Measurements from ENCODE around the gene SLC25A47.
"Not testable (repeated sequence)": the region's sequence is repeated elsewhere in the genome, so short reads cannot be mapped to it uniquely, and the experiment has no call there.

Gene SLC25A47

DNA sequence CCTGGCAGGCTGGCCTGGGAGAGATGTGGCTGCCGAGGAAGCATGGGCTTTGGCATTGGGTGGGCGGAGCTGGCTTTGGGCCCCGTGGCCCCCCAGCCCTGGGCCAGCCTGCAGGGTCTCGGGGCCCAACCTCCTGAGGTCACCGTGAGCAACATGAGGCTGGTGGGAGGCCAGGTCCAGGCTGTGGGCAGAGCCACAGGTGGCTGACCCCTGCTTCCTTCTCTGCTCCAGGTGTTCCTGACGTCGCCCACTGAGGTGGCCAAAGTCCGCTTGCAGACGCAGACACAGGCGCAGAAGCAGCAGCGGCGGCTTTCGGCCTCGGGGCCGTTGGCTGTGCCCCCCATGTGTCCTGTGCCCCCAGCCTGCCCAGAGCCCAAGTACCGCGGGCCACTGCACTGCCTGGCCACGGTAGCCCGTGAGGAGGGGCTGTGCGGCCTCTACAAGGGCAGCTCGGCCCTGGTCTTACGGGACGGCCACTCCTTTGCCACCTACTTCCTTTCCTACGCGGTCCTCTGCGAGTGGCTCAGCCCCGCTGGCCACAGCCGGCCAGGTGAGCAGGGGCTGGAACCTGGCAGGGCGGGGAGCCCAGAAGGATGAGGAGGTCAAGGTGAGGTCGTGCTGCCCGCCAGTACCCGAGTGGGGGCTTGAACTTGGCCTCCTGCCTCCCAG lies 5.5 kb downstream of the SLC25A47 start:
- DNase-seq = no peak

DNA sequence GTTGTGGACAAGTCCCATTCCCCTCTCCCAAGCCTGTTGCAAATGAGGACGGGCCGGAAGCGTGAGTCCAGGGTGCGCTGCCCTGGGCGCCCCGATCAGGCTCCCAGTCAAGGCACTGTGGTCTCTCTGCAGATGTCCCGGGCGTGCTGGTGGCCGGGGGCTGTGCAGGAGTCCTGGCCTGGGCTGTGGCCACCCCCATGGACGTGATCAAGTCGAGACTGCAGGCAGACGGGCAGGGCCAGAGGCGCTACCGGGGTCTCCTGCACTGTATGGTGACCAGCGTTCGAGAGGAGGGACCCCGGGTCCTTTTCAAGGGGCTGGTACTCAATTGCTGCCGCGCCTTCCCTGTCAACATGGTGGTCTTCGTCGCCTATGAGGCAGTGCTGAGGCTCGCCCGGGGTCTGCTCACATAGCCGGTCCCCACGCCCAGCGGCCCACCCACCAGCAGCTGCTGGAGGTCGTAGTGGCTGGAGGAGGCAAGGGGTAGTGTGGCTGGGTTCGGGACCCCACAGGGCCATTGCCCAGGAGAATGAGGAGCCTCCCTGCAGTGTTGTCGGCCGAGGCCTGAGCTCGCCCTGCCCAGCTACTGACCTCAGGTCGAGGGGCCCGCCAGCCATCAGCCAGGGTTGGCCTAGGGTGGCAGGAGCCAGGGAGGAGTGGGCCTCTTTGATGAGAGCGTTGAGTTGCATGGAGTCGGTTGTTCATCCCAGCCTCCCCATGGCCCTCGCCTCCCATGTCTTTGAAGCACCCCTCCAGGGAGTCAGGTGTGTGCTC lies 6.3 kb downstream of the SLC25A47 start:
- DNase-seq = no peak

- no peak for DNase-seq
Observed at GRCh38 chr14:100330007-100330344, 6.8 kb downstream of the SLC25A47 start.

DNA sequence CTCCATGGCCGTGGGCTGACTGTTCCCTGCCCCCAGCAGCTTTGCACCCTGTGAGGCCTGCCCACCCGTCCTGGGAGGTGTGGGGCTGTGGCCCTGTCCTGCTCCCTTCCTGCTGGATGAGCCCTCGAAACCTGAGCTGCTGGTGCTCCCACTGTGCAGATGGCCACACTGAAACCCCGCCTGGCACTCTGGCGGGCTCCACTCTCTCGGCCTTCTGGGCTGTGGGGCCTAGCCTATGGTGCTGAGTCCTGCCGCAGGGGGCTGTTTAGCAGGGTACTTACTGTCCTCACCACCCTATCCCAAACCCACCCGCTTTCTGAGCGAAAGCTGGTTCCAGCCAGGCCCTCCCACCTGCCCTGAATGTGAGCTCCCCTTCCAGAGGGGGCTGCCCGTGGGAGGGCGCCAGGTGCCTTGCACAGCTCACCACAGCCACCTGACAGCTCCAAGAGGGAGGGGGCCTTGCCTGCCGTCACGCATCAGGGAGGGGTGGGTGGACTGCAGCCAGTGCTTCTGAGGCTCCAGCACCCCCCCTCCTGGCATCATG lies 7.3 kb downstream of the SLC25A47 start:
- no peak for DNase-seq

DNA sequence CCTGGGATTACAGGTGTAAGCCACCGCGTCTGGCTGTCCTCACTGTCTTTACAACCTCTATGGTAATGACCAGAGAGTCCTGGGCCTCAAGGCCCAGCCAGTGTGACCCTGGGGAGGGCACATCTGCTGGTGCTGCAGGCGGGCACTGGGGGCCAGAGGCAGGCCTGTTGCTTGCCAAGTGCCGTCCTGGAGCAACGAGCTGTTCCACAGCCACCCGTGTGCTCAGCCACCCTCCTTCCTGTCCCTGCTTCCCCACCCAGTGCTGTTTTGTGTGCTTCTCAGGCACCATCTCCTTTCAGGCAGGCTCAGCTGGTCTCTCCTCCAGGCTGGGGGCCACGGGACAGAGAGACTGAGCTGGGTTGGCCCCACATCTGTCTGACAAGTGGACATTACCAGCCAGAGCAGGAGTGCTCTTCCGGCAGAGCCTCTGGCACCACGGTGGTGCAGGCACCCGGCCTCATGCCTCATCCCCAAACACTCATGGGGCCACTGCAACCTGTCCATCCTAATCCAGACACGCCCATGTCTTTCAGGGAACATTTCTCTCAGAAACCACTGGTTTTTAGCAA lies 9.0 kb downstream of the SLC25A47 start:
- no peak for DNase-seq

- no peak for DNase-seq
Observed at GRCh38 chr14:100332797-100333196, 9.7 kb downstream of the SLC25A47 start.

DNA sequence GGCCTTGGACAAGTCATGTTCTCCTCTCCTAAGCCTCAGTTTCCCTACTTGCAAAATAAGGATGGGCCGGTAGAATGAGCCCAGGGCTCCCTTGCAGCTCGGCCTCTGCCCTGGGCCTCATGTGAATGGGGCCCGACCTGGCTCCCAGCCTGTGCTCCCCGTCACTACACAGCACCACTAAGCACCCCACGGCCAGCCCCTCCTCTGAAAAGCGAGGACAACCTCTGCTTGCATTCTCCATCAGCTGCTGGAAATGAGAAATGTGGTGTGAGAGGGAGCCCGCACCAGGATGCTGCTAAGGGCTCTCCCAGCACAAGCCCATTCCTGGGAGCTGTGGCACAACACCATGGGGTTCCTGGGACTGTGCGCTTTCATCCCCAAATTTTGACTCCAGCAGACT lies 10.2 kb downstream of the SLC25A47 start:
- DNase-seq = no peak

GRCh38 chr14:100333827-100334226 lies 10.7 kb downstream of the SLC25A47 start:
- no peak for DNase-seq

- DNase-seq = no peak
Observed at GRCh38 chr14:100334904-100335303, 11.8 kb downstream of the SLC25A47 start.

DNA sequence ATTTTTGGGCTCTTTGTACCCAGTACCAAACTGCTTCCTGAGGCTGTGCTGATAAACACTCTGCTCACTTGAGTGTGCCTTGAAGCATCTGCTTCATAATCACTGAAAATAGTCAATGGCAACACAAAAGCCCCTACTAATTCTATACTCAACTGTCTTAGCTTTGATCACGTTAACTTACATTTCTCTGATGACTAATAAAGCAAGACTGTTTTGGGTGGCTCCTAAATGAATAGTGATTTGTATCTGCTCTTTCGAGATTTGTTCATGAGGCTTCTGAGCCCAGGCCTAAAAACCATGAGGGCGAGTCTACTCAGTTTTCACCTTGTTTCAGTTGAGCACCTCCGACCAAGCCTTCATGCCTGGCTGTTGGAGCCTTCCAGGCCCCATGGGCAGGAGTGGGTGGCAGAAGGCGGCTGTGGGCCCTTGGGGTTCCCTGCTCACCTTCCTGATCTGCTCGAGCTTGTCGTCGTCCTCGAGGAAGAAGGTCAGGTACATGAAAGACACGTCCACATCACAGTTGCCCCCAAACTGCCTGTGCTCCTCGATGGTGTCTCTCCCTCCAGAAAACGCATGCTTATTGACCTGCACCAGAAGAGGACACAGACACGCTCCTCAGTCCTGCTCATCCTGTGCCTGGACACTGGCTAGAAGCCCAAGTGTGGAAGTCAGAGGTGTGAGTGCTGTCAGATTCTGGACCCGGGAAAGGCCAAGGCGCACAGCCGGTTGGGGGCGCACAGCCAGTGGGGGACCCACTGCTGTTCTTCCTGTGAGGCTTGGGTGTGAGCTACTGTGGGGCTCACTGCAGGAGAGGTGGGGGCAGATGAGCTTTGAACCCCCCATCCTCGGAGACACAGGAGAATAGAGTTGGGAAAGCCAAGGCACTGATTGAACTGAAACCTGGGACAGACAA lies 13.7 kb downstream of the SLC25A47 start:
- DNase-seq = no peak

DNA sequence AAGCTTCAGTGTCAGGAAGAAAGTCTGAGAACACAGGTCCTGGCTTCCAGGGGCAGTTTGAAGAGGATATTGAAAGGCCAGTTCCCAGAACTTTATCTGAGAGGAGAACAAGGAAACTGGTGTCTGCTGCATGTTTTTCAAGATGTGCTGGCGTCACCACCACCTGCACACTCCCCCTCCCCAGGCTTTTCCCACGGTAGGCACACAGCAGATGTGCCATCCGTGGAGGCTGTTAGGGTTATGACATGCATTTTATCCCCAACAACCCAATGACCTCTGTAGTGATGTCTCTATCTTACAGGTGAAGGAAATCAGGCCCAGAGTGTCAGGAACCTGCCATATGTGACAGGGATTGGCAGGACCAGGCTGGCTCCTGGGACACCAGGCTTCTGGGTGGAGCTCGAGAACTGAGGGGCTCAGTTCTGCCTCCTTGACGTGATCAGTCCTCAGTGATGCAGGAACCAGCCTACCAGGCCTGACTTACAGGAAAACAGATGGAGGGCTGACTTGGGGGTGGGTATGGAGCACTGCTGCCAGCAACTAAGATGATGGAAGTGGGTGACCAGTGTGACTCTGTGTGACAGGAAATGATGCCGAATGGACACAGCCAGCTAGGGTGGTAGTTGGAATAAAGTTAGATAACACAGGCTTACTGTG lies 16.8 kb downstream of the SLC25A47 start:
- no peak for DNase-seq

DNA sequence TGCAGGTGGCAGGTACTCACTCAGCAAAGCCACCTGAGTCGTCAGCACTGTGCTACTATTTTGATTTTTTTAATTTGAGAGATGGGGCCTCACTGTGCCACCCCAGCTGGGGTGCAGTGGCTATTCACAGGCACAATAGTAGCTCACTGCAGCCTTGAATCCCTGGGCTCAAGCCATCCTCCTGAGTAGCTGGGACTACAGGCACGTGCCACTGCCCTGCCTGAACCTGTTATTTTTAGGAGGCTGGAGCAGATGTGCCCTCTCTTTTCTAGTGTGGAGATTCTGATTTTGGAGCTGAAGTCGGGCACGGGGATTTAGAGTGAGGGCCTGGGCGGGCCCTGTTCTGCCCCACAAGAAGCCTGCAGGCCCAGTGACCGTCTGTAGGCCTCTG lies 17.3 kb downstream of the SLC25A47 start:
- DNase-seq = no peak

DNA sequence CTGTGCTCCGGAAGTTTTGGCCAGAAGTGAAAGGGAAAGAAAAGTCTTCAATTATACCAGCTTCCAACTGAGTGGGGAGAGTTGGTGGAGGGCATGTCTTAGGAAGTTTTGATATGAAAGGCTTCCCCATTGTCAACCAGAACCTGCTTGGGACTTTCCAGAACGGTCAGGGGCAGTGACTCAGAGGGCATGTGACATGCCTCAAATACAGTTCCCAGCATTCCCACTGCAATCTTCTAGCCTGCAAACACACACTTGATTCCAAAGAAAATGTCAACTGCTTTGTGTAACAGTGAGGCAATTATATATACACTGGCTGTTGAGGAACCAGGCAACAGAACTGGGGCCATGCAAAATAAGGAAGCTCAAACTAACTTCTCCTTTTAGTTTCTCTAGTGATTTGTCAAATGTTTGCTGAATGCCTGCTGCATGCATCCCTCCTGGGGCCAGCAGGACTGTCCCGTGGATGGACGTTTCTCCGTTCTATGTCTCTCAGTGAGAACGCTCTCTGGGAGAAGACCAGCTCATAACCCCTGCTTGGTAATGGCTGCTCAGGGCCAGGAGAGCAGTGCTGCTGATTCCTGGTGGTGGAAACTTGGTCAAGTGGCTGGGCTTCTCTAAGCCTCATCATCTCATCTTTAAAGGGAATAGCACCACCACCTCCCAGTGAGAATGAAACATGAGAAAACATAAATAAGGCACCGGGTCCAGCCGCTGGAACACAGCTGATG lies 18.3 kb downstream of the SLC25A47 start:
- DNase-seq = no peak

GRCh38 chr14:100342195-100342594 lies 19.1 kb downstream of the SLC25A47 start:
- no peak for DNase-seq

DNA sequence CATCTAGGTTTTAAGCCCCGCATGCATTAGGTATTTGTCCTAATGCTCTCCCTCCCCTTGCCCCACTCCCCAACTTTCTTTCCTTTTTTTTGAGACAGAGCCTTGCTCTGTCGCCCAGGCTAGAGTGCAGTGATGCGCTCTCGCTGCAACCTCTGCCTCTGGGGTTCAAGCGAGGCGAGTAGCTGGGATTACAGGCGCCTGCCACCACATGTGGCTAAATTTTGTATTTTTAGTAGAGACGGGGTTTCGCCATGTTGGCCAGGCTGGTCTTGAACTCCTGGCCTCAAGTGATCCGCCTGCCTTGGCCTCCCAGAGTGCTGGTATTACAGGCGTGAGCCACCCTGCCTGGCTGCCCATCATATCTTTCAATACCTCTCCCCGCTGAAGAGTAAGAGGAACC lies 19.7 kb downstream of the SLC25A47 start:
- not testable (repeated sequence) for DNase-seq

GRCh38 chr14:100344657-100345056 lies 21.5 kb downstream of the SLC25A47 start:
- DNase-seq = not testable (repeated sequence)

DNA sequence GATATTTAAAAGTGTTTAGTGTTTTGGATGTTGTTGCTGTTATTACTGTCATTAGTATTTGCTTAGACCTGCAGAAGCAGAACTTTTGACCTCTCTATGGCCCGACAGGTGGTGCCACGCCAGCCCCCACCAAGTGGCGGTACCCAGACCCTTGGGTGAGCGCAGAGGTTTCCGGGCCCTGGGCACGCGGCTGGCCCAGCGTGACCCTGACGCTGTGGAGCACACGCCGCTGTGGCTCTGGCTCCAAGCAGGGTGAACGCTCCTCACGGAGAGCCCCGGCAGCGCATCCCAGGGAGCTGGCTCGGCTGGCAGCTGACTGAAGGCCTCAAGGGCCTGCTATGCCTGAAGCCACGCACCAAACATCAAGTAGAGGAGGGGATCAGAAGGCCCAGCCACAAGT lies 22.6 kb downstream of the SLC25A47 start:
- no peak for DNase-seq

- DNase-seq = no peak
Observed at GRCh38 chr14:100346306-100347091, 23.4 kb downstream of the SLC25A47 start.

GRCh38 chr14:100348253-100348729 lies 25.2 kb downstream of the SLC25A47 start:
- DNase-seq = no peak

GRCh38 chr14:100348784-100349685 lies 25.9 kb downstream of the SLC25A47 start:
- no peak for DNase-seq
